Type B pancreatic cell (in vitro differentiated cells): ENCODE measurements around the gene RPL36AL. TPM values are rescaled to one million over a fixed set of nuclear protein-coding genes. Genes with fewer than 3 reads are reported as not detected.

Source experiments
- DNase-seq: peaks from one replicate; pipeline ENCODE4 v3.0.0; 2021; ENCODE audit warnings: mixed read lengths; ENCODE audit not compliant: unreplicated experiment; ENCODE audit errors: extremely low spot score
- H3K27ac Mint-ChIP-seq: 2 replicates; pipeline ENCODE4 v1.8.0; 2021; ENCODE audit warnings: mild to moderate bottlenecking, mixed read lengths
- H3K27me3 Mint-ChIP-seq: 2 replicates; pipeline ENCODE4 v1.8.0; 2021; ENCODE audit warnings: mixed read lengths
- H3K36me3 Mint-ChIP-seq: 2 replicates; pipeline ENCODE4 v1.8.0; 2021; ENCODE audit warnings: mixed read lengths
- H3K4me1 Mint-ChIP-seq: one replicate; pipeline ENCODE4 v1.8.0; 2021; ENCODE audit warnings: mixed read lengths; ENCODE audit not compliant: unreplicated experiment
- H3K4me3 Mint-ChIP-seq: 2 replicates; pipeline ENCODE4 v1.8.0; 2021; ENCODE audit warnings: mild to moderate bottlenecking, mixed read lengths
- H3K9me3 Mint-ChIP-seq: 2 replicates; pipeline ENCODE4 v1.8.0; 2021; ENCODE audit warnings: mixed read lengths
- total RNA-seq: library from RNA; stranded (reverse); gene quantifications from 2 replicates; pipeline ENCODE4 v1.2.1, GENCODE V29; 2021; ENCODE audit warnings: low replicate concordance
- TF ChIP-seq, protein P1 (sequence below): fragments of 200-600 bp; sonication (generic); conservative IDR thresholded peaks from 2 replicates; pipeline ENCODE4 v1.5.0; 2021; ENCODE audit warnings: antibody characterized with exemption, mild to moderate bottlenecking

The RPL36AL gene
- total RNA-seq, 1 donor from 2014 or later: 134 TPM

DNA sequence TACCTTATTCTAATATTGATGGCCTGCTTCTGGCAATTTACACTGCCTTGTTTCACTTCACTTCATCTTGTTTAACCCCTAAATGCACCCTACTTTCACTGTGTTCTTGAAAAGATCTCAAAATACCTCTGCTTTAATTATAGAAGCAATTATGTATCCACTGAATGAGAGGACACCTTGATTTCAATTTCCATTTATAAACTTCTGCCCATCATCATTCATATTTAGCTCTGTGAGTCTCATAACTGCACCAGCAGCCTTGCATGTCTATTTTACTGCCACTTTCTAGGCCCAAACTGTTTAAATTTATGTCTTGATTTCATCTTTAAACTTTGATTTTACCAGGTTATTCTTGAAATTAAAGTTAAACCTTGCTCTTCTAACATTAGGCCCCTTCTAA is 21.7 kb upstream of the RPL36AL start:
- Mint-ChIP-seq H3K4me1 (peaks cover 19% of the 10 kb centered on the region), H3K9me3 (no peaks in the 10 kb centered on the region), H3K36me3 (peaks cover 21% of the 10 kb centered on the region), H3K4me3 (no peak overlapping the region), H3K27me3 (no peaks in the 10 kb centered on the region), H3K27ac (peak overlapping the region; percentile 29)
- TF ChIP-seq, protein P1, sequence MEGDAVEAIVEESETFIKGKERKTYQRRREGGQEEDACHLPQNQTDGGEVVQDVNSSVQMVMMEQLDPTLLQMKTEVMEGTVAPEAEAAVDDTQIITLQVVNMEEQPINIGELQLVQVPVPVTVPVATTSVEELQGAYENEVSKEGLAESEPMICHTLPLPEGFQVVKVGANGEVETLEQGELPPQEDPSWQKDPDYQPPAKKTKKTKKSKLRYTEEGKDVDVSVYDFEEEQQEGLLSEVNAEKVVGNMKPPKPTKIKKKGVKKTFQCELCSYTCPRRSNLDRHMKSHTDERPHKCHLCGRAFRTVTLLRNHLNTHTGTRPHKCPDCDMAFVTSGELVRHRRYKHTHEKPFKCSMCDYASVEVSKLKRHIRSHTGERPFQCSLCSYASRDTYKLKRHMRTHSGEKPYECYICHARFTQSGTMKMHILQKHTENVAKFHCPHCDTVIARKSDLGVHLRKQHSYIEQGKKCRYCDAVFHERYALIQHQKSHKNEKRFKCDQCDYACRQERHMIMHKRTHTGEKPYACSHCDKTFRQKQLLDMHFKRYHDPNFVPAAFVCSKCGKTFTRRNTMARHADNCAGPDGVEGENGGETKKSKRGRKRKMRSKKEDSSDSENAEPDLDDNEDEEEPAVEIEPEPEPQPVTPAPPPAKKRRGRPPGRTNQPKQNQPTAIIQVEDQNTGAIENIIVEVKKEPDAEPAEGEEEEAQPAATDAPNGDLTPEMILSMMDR: no peak
- no peak for DNase-seq

DNA sequence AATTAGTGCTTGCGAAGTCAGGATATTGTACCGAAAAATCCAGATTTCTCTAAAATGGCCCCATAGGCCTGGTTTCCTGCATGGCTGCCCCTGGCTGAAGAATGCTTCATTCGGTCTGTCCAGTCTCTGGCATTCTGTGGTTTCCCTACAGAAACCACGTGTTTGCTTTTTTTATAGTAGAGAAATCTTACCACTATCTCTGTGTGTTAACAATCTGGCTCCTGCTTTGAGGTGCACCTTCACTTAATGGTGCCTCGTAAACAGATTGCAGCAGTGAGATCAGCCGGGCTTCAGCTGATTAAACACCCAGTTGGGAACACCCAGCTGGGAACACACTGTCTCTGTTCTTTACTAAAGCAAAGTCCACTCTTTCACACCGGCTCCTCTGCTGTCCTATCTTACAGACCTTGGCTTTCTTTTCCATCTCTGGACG is 21.3 kb upstream of the RPL36AL start:
- no peak for DNase-seq
- TF ChIP-seq, protein P1: no peak
- Mint-ChIP-seq H3K4me3 (no peak overlapping the region), H3K4me1 (peaks cover 22% of the 10 kb centered on the region), H3K27me3 (no peaks in the 10 kb centered on the region), H3K9me3 (no peaks in the 10 kb centered on the region), H3K27ac (peak overlapping the region; percentile 29), H3K36me3 (peaks cover 22% of the 10 kb centered on the region)

DNA sequence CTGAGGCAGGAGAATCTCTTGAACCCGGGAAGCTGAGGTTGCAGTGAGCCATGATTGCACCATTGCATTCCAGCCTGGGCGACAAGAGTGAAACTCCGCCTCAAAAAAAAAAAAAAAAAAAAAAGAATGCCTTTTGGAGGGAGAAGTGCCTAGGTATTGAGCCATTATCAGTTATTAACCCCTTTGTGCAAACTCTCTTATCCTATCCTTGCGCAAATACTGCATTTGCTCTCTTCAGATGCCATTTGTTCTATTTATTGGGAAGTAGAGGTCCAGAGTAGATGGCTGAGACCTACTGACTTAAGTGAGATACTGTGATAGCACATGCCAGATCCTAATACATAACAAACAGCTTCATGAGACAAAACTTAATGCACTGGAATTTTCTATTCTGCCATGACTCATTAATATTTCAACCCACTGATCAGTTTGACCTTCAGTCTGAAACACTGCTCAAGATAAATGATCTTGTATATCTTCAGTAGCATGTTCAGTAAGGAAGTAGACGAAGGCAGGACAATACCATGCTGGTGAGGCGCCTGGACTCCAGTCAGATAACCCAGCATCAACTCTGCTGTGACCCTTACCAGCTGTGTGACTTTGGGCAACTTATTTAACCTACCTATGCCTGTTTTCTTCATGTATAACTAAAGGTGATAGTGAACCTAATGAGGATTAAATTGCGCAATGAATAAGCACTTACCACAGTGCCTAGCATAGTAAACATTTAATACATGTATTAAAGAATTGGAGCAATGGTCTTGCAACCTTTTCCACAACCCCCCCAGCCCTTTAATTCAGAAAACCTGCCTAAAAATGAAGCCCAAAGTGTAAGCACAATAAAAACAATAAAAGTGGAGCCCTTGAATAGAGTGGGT is 20.4 kb upstream of the RPL36AL start:
- TF ChIP-seq, protein P1: no peak
- Mint-ChIP-seq H3K9me3 (no peaks in the 10 kb centered on the region), H3K4me1 (peaks cover 25% of the 10 kb centered on the region), H3K4me3 (no peak overlapping the region), H3K27ac (no peak overlapping the region), H3K27me3 (no peaks in the 10 kb centered on the region), H3K36me3 (peaks cover 23% of the 10 kb centered on the region)
- DNase-seq: no peak

DNA sequence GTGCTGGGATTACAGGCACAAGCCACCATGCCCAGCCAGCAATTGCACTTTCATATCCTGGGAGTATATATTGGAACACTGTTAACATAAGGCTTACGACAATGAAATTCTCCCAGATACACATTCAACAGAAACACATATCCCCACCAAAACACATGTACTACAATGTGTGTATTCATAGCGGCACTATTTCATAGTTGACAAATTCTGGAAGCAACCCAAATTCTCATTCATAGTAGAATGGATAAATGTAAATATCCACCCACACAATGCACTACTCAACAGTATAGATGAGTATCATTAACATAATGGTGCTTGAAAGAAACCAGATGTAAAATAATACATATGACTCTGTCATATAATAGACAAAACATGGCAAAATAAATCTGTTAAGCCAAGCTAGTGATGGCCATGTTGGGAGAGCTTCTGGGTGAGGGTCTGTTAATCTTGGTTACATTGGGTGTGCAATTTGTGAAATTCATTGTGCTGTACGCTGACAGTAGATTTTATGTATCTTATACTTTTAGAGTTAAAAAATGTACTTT is 17.2 kb upstream of the RPL36AL start:
- Mint-ChIP-seq H3K9me3 (no peaks in the 10 kb centered on the region), H3K4me1 (peaks cover 29% of the 10 kb centered on the region), H3K27me3 (no peaks in the 10 kb centered on the region), H3K27ac (no peak overlapping the region), H3K4me3 (peak overlapping the region; percentile 24), H3K36me3 (peaks cover 27% of the 10 kb centered on the region)
- no peak for DNase-seq
- TF ChIP-seq, protein P1: no peak

DNA sequence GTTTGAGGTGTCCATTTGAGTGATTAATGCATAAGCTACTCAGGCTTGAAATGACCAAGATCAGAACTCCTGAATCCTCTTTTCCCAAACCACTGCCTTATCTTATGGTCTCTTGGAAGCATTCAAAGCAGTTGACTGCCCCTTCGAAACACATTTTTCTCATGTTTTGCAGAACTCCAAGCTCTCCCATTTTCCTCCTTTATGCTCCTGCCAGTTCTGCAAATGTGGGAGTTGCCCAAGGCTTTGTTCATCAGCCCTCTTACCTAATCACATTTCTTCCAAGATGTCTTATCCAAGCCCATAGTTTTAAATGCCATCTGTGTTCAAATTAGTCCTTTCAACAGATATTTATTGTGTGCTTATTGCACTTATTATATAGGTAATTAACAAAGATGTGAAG is 16.4 kb upstream of the RPL36AL start:
- Mint-ChIP-seq H3K27me3 (no peaks in the 10 kb centered on the region), H3K27ac (peak overlapping the region; percentile 70)
- TF ChIP-seq, protein P1: no peak

More for the DNA sequence above, 16.4 kb upstream of the RPL36AL start:
- no peaks in the 10 kb centered on the region for H3K9me3 Mint-ChIP-seq
- peaks cover 27% of the 10 kb centered on the region for H3K36me3 Mint-ChIP-seq
- no peak for DNase-seq
- peaks cover 29% of the 10 kb centered on the region for H3K4me1 Mint-ChIP-seq
- peak overlapping the region; percentile 75 for H3K4me3 Mint-ChIP-seq
